ENCODE results near the gene NCKAP5L. TPM values are rescaled to one million over a fixed set of nuclear protein-coding genes. Genes with fewer than 3 reads are reported as not detected.

Gene NCKAP5L
- total RNA-seq, 2 experiments from 2014 or later: 10.3 to 11.0 TPM

DNA sequence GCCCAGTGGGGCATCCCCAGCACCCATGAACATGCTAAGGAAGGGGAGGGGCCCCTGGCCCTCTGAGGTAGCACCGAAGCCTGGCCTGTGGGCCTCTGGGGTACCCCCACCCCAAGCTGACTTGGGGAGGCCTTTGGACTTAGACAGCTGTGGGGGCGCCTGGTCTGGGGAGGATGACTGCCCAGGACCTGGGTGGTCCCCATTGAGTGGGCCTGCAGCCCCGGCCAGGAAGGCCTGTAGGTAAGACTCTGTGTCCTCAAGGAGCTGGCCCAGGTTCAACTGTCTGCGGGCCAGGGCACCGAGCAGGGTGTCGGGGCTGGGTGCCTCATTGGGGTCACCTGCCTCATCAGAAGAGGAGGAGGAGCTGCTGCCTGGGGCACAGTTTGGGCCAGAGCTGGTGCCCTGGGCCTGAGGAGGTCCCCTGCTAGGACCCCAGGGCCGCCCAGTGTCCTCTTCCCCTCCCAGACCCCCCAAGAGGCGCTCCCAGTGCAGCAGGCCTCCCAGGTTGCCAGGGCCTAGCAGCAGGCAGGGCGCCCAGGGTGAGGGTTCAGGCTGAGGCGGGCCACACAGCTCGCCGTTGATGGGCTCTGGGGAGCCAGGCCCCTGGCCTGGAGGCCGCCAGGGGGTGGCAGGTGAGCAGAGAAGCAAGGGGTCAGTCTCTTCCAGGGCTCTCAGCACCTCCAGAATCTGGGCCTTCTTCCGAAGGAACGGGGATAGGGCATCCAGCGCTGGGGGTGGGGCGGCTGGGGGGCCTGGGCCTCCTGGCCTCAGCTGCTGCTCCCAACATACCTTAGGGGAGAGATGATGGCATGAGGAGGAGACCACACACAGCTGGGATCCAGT is 31.4 kb downstream of the NCKAP5L start:
- H3K4me1 Mint-ChIP-seq: no peaks in the 10 kb centered on the region
- POLR2A ChIA-PET: no interaction called here
- H3K4me3 Mint-ChIP-seq: no peak overlapping the region
- ATAC-seq (ENCODE audit: low read depth): no peak
- H3K27me3 Mint-ChIP-seq: no peaks in the 10 kb centered on the region
- no peaks in the 10 kb centered on the region for H3K36me3 Mint-ChIP-seq
- H3K27ac Mint-ChIP-seq: no peak overlapping the region
- no peak for DNase-seq
- no peaks in the 10 kb centered on the region for H3K9me3 Mint-ChIP-seq

DNA sequence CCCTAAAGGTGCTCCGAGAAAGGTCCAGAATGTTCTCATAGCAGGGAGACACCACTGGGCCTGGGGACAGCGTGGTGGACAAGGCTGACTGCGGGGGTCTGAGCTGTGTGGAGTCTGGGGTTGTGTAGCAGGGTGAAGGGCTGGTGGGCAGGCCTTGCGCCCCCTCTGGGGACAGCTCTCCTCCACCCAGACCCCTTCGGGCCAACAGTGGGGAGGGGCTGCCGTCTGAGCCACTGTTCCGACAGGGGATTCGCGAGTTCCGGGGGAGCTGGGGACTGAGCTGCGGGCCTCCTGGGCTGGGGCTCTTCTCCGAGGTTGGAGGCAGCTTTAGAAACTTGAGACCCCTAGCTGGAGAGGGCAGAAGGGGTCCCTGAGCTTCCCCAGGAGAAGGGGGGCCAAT is 32.1 kb downstream of the NCKAP5L start:
- POLR2A ChIA-PET: interaction anchor here (0.6 kb wide), 1 partner anchor 21 kb away, joined by 4 read pairs; no protein-coding TSS in a partner anchor
- no peak for DNase-seq
- ATAC-seq (ENCODE audit: low read depth): no peak
- no peaks in the 10 kb centered on the region for H3K4me1 Mint-ChIP-seq
- H3K36me3 Mint-ChIP-seq: no peaks in the 10 kb centered on the region
- H3K4me3 Mint-ChIP-seq: no peak overlapping the region
- no peaks in the 10 kb centered on the region for H3K27me3 Mint-ChIP-seq
- no peak overlapping the region for H3K27ac Mint-ChIP-seq
- no peaks in the 10 kb centered on the region for H3K9me3 Mint-ChIP-seq

DNA sequence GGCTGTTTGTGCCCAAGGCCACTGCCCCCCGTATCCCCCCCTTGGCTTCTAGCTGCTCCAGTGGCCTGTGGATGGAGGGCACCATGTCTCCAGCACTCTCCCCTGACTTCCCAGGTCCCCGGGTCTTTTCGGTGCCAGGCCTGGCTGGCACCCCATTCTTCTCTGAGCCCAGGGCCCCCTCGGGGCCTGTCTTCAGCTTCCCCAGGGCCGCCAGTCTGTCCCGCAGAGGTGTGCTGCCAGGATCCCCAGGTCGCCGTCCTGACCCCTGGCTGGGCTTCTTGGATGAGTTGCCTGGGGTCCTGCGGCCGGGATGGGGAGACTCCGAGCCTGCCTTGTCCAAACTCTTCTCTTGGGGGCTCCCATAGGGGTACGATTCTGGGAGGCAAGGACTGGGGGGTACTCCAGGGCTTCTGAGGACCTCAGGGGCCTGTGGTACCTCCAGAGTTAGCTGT is 32.5 kb downstream of the NCKAP5L start:
- H3K4me3 Mint-ChIP-seq: no peak overlapping the region
- no peak for DNase-seq
- H3K27me3 Mint-ChIP-seq: no peaks in the 10 kb centered on the region
- no peak for ATAC-seq (ENCODE audit: low read depth)
- POLR2A ChIA-PET: interaction anchor here (0.6 kb wide), 1 partner anchor 22 kb away, joined by 4 read pairs; no protein-coding TSS in a partner anchor
- H3K9me3 Mint-ChIP-seq: no peaks in the 10 kb centered on the region
- no peak overlapping the region for H3K27ac Mint-ChIP-seq
- H3K4me1 Mint-ChIP-seq: no peaks in the 10 kb centered on the region
- no peaks in the 10 kb centered on the region for H3K36me3 Mint-ChIP-seq

DNA sequence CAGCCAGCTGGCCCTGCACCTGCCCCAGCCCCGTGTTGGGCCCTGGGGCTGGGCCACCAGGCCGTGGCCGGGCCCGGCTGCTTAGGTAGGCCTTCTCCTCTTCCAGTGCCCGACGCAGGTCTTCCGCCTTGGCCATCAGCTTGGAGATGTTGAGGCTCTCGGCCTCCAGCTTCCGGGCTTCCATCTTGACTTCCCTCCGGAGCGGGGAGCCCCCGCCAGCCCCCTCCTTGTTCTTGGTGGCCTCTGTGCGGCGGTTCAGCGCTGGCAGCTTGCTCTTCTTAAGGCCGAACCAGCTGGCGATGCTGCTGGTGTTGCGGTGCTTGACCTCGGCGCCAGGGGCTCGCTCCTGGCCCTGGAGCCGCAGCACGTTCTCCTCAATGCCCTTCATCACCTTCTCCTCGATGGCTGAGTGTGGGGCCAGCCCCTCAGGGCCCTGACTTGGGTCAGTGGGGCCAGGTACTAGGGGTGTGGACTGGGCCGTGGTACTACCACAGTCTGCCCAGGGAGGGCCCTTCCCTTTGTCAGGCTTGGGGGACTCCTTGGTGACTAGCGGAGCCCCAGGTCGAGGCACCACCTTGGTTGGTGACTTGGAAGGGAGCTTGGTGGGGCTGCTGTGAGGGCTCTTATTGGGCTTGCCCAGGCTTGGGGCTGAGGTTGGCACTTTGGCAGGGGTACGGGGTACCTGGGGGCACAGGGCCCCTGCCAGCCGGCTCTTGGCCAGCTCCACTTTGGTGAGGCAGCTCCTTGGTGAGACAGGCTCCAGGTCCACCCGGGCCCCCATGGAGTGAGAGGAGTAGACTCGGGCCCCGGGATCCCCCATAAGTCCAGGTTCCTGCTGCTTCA is 33.2 kb downstream of the NCKAP5L start:
- Mint-ChIP-seq H3K36me3 (no peaks in the 10 kb centered on the region), H3K27ac (no peak overlapping the region), H3K27me3 (no peaks in the 10 kb centered on the region), H3K4me1 (no peaks in the 10 kb centered on the region), H3K9me3 (no peaks in the 10 kb centered on the region), H3K4me3 (no peak overlapping the region)
- POLR2A ChIA-PET: no interaction called here
- no peak for DNase-seq
- ATAC-seq (ENCODE audit: low read depth): no peak

GRCh38 chr12:49794021-49794420 is 34.2 kb downstream of the NCKAP5L start:
- H3K4me3 Mint-ChIP-seq: no peak overlapping the region
- ATAC-seq (ENCODE audit: low read depth): no peak
- H3K27me3 Mint-ChIP-seq: no peaks in the 10 kb centered on the region

GRCh38 chr12:49793620-49794019 is 34.6 kb downstream of the NCKAP5L start:
- Mint-ChIP-seq H3K36me3 (no peaks in the 10 kb centered on the region), H3K4me3 (no peak overlapping the region), H3K4me1 (no peaks in the 10 kb centered on the region), H3K9me3 (no peaks in the 10 kb centered on the region), H3K27ac (no peak overlapping the region), H3K27me3 (no peaks in the 10 kb centered on the region)
- no peak for DNase-seq
- no peak for ATAC-seq (ENCODE audit: low read depth)
- POLR2A ChIA-PET: no interaction called here

More at GRCh38 chr12:49794021-49794420, 34.2 kb downstream of the NCKAP5L start:
- Mint-ChIP-seq H3K36me3 (no peaks in the 10 kb centered on the region), H3K4me1 (no peaks in the 10 kb centered on the region), H3K27ac (no peak overlapping the region), H3K9me3 (no peaks in the 10 kb centered on the region)
- DNase-seq: no peak
- POLR2A ChIA-PET: no interaction called here

DNA sequence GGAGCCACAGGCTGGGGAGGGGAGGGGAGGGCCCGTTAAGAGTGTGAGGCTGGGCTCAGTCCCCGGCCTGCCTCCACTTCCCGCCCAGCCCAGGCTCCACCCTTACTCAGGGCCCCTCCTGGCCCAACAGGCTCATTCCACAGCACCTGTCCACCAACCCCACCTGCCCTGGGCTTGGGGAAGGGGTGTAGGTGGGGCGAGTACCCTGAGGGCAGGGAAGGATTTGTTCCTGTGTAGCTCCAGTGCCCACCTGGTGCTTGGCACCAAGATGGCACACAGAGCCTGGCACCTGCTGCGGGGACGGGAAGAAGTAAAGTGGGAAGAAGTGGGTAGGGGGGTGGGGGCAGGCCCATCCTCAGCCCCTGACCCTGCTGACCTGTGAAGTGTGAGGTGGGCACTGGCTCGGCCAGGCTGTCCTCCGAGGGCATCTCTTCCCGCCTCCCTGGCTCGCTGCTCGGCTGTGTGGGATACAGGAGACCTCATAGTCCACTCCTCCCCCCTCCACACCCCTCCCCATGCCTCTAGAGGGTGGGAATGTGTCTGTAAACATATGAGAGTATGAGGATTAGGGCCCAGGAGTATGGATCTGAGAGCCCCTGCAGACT is 35.1 kb downstream of the NCKAP5L start:
- H3K27me3 Mint-ChIP-seq: no peaks in the 10 kb centered on the region
- no peaks in the 10 kb centered on the region for H3K4me1 Mint-ChIP-seq
- no peak for DNase-seq
- H3K36me3 Mint-ChIP-seq: no peaks in the 10 kb centered on the region
- ATAC-seq (ENCODE audit: low read depth): no peak
- H3K4me3 Mint-ChIP-seq: no peak overlapping the region
- H3K27ac Mint-ChIP-seq: no peak overlapping the region
- H3K9me3 Mint-ChIP-seq: no peaks in the 10 kb centered on the region
- POLR2A ChIA-PET: no interaction called here

DNA sequence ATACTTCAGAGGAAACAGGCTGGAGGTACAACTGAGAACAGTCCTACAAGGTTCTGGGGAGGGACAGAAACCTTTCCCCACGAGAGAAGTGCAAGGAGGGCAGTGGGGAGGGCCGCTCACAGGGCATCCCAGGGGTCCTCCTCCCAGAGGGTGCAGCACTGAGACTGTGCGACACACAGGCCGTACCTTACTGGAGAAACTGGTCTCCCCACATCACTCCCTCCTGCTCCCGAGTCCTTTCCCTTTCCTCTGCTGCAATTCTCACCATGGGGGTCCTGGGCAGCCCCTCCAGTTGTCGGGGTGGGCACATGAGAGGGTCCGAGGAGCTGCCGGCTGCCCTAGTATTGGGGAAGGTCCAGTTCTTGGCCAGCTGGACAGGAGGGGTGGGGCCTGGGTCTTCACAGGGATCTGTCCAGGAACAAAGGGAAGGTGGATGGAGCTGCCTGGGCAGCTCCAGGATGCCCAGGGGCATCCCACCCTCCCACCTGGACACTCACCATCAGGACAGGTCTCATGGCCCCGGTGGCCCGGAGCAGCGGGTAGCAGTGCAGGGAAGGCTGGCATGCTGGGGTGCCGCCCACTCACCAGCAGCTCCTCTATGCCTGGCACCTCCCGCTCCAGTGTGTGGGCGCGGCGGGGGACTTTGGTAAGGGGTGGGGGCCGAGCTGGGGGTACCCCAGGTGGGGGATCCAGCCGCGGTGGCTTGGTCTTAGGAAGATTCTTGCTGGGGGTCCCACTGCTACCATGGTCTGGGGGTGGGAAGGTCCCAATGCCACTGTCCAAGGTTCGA is 35.8 kb downstream of the NCKAP5L start:
- DNase-seq: no peak
- Mint-ChIP-seq H3K27me3 (no peaks in the 10 kb centered on the region), H3K36me3 (no peaks in the 10 kb centered on the region), H3K9me3 (no peaks in the 10 kb centered on the region), H3K27ac (no peak overlapping the region), H3K4me3 (no peak overlapping the region), H3K4me1 (no peaks in the 10 kb centered on the region)
- ATAC-seq (ENCODE audit: low read depth): no peak
- POLR2A ChIA-PET: no interaction called here

DNA sequence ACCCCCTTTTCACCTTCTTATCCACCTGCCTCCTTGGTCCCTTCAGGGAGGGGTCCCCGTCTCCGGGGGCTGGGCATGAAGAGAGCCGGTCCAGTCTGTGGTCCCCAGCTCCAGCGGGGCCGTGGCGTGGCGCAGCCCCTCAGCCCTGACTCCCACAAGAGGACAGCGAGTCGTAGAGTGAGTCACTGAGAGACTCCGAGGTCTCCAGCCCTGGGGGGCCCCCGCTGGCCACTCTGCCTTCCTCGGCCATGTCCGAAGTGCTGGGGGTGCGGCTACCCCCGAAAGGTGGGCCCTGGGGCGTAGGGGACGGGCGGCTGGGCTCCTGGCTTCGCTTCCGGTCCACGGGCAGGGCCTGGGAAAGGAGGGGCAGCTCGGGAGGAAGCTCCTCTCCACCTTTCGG is 36.5 kb downstream of the NCKAP5L start:
- no peak overlapping the region for H3K27ac Mint-ChIP-seq
- H3K27me3 Mint-ChIP-seq: no peaks in the 10 kb centered on the region
- ATAC-seq (ENCODE audit: low read depth) (no peak), DNase-seq (no peak)
- no peak overlapping the region for H3K4me3 Mint-ChIP-seq
- POLR2A ChIA-PET: no interaction called here
- H3K4me1 Mint-ChIP-seq: no peaks in the 10 kb centered on the region
- no peaks in the 10 kb centered on the region for H3K9me3 Mint-ChIP-seq
- H3K36me3 Mint-ChIP-seq: no peaks in the 10 kb centered on the region

DNA sequence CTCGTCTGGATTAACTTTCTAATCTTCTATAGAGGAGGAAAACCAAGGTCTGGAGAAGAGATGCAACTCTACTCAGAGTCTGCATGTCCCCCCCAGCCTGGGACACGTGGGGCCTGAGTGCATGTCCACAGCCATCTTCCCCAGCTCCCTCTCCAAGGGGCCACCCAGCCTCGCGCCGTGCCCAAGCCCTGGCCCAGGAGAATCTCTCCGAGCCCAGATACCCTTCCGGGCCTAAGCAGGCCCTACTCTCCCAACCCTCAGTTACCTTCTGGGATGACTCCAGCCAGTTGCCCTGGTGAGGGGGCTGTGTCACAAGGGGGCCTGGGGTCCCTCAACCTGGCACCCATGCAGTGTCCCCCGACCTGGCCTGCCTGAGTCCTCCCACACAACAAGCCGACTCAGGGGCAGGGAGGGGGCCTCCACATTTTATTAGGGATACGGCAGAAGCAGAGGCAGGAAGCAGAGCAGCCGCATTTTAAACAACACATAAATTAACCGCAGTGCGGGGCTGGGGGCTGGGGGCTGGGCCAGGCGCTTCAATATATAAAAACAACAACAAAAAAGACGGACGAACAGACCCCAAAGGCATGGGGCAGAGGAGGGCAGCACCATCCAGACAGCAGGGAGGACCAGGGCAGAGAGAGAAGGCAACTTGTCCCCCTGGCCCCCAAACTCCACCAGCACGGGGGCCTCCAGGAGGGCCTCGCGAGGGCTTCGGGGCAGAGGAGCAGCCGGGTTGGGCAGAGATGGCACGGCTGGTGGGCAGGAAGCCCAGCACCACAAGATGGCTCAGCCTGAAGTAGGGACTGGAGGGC is 37.3 kb downstream of the NCKAP5L start:
- no peaks in the 10 kb centered on the region for H3K27me3 Mint-ChIP-seq
- H3K27ac Mint-ChIP-seq: no peak overlapping the region
- no peaks in the 10 kb centered on the region for H3K4me1 Mint-ChIP-seq
- no peaks in the 10 kb centered on the region for H3K9me3 Mint-ChIP-seq
- H3K36me3 Mint-ChIP-seq: no peaks in the 10 kb centered on the region
- POLR2A ChIA-PET: no interaction called here
- ATAC-seq (ENCODE audit: low read depth) (no peak), DNase-seq (no peak)
- no peak overlapping the region for H3K4me3 Mint-ChIP-seq

DNA sequence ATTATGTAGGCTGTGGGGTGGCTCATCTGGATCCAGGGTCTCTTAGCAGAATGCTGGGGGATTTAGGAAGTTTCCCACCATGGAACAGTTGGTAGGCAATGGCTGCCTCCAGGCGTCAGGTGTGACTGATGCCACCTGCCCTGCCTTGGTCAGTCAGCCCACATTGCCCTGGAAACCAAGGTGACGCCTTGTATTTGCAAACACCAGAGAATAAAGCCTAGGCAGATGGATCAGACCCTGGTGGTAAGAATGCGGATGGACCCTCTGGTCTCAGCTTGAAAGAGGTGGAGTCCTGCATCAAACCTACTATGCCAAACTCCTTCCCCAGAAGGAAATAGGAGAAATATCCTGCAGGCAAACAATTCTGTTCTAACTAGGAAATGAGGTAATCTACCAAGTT is 38.2 kb downstream of the NCKAP5L start:
- Mint-ChIP-seq H3K4me1 (no peaks in the 10 kb centered on the region), H3K9me3 (no peaks in the 10 kb centered on the region), H3K36me3 (no peaks in the 10 kb centered on the region), H3K27me3 (peaks cover 3% of the 10 kb centered on the region), H3K4me3 (no peak overlapping the region), H3K27ac (no peak overlapping the region)
- POLR2A ChIA-PET: no interaction called here
- DNase-seq: no peak
- ATAC-seq (ENCODE audit: low read depth): no peak

- POLR2A ChIA-PET: no interaction called here
- no peaks in the 10 kb centered on the region for H3K4me1 Mint-ChIP-seq
- no peak overlapping the region for H3K27ac Mint-ChIP-seq
- DNase-seq (no peak), ATAC-seq (ENCODE audit: low read depth) (no peak)
- H3K9me3 Mint-ChIP-seq: no peaks in the 10 kb centered on the region
- no peaks in the 10 kb centered on the region for H3K36me3 Mint-ChIP-seq
- no peak overlapping the region for H3K4me3 Mint-ChIP-seq
- H3K27me3 Mint-ChIP-seq: peaks cover 20% of the 10 kb centered on the region
Observed at GRCh38 chr12:49787672-49788071, 40.5 kb downstream of the NCKAP5L start.
